ENCODE data around the gene HASPIN.
A peak's percentile ranks its signal among the peaks of the same experiment; 100 is the strongest.

The HASPIN gene

GRCh38 chr17:3763777-3764170, 40.1 kb downstream of the HASPIN start:
- no peak for DNase-seq (ENCODE audit: low read depth, low spot score)

- no peak for DNase-seq (ENCODE audit: low read depth, low spot score)
Observed at GRCh38 chr17:3765981-3766380, 42.3 kb downstream of the HASPIN start.

GRCh38 chr17:3766779-3767178, 43.1 kb downstream of the HASPIN start:
- no peak for DNase-seq (ENCODE audit: low read depth, low spot score)

GRCh38 chr17:3768341-3768740, 44.6 kb downstream of the HASPIN start:
- no peak for DNase-seq (ENCODE audit: low read depth, low spot score)

- no peak for DNase-seq (ENCODE audit: low read depth, low spot score)
Observed at GRCh38 chr17:3768769-3769168, 45.1 kb downstream of the HASPIN start.

GRCh38 chr17:3770466-3770865, 46.8 kb downstream of the HASPIN start:
- no peak for DNase-seq (ENCODE audit: low read depth, low spot score)

GRCh38 chr17:3771140-3771539, 47.4 kb downstream of the HASPIN start:
- DNase-seq (ENCODE audit: low read depth, low spot score), result no peak

- peak; percentile 50 for DNase-seq (ENCODE audit: low read depth, low spot score)
Observed at GRCh38 chr17:3772764-3773163, 49.1 kb downstream of the HASPIN start.

- no peak for DNase-seq (ENCODE audit: low read depth, low spot score)
Observed at GRCh38 chr17:3773511-3773910, 49.8 kb downstream of the HASPIN start.

GRCh38 chr17:3773966-3774365, 50.3 kb downstream of the HASPIN start:
- DNase-seq (ENCODE audit: low read depth, low spot score), result no peak
